HG03280 (cell line): ENCODE results near the gene ACSF2.
"Not testable (repeated sequence)": the region's sequence is repeated elsewhere in the genome, so short reads cannot be mapped to it uniquely, and the experiment has no call there.

Experiments used
- ATAC-seq: cut with Tn5 transposase; IDR thresholded peaks from one replicate; pipeline ENCODE4 v1.9.1; 2021; ENCODE audit warnings: mild to moderate bottlenecking, moderate library complexity; ENCODE audit not compliant: unreplicated experiment

ACSF2 gene

GRCh38 chr17:50407921-50408320 is 18.1 kb upstream of the ACSF2 start:
- no peak for ATAC-seq

- no peak for ATAC-seq
These were observed 13.8 kb upstream of the ACSF2 start for GRCh38 chr17:50412188-50412732.

- ATAC-seq, result no peak
These were observed 11.2 kb upstream of the ACSF2 start for GRCh38 chr17:50414808-50415207.

GRCh38 chr17:50419577-50419976 is 6.4 kb upstream of the ACSF2 start:
- ATAC-seq, result not testable (repeated sequence)

GRCh38 chr17:50420419-50421112 is 5.5 kb upstream of the ACSF2 start:
- ATAC-seq, result no peak

- no peak for ATAC-seq
These were observed 4.5 kb upstream of the ACSF2 start for GRCh38 chr17:50421308-50422051.

GRCh38 chr17:50422738-50423137 is 3.3 kb upstream of the ACSF2 start:
- ATAC-seq, result no peak

- no peak for ATAC-seq
These were observed 2.4 kb upstream of the ACSF2 start for GRCh38 chr17:50423553-50424159.

GRCh38 chr17:50424246-50424995 is 1.6 kb upstream of the ACSF2 start:
- no peak for ATAC-seq

- ATAC-seq, result no peak
These were observed 879 bp upstream of the ACSF2 start for GRCh38 chr17:50424996-50425681.

GRCh38 chr17:50426472-50426782 is 409 bp downstream of the ACSF2 start:
- ATAC-seq, result no peak

- no peak for ATAC-seq
These were observed 1.1 kb downstream of the ACSF2 start for GRCh38 chr17:50426814-50427787.

GRCh38 chr17:50428126-50428525 is 2.1 kb downstream of the ACSF2 start:
- ATAC-seq, result not testable (repeated sequence)

GRCh38 chr17:50428831-50429424 is 2.9 kb downstream of the ACSF2 start:
- no peak for ATAC-seq

GRCh38 chr17:50429793-50430192 is 3.8 kb downstream of the ACSF2 start:
- no peak for ATAC-seq

- no peak for ATAC-seq
These were observed 5.0 kb downstream of the ACSF2 start for GRCh38 chr17:50430821-50431618.

GRCh38 chr17:50432125-50432762 is 6.2 kb downstream of the ACSF2 start:
- no peak for ATAC-seq

GRCh38 chr17:50437409-50437808 is 11.4 kb downstream of the ACSF2 start:
- ATAC-seq, result no peak
